HFF-Myc (cell line): ENCODE data around the gene OR10T2.
"Not testable (repeated sequence)": the region's sequence is repeated elsewhere in the genome, so short reads cannot be mapped to it uniquely, and the experiment has no call there.

ENCODE experiments used
- DNase-seq: peaks from one replicate; pipeline ENCODE4 v3.0.0-alpha.2; 2011; ENCODE audit warnings: low read depth; ENCODE audit errors: extremely low read depth
- H3K4me3 ChIP-seq: replicated peaks from 2 replicates; pipeline ENCODE4 v1.5.1; 2011; ENCODE audit warnings: low read depth, mild to moderate bottlenecking, control low read depth, low read length
- CTCF ChIP-seq: IDR thresholded peaks from 2 replicates; pipeline ENCODE4 v1.5.1; 2012; ENCODE audit warnings: mild to moderate bottlenecking, low read depth, low read length, control low read depth; ENCODE audit errors: missing control alignments

Gene OR10T2

GRCh38 chr1:158357441-158357840 is 41.8 kb downstream of the OR10T2 start:
- no peak for DNase-seq
- no peak overlapping the region for H3K4me3 ChIP-seq
- no peak for TF ChIP-seq CTCF

- no peak for DNase-seq
- H3K4me3 ChIP-seq, result no peak overlapping the region
- TF ChIP-seq CTCF, result no peak
Measured at GRCh38 chr1:158356616-158357015, 42.6 kb downstream of the OR10T2 start.

GRCh38 chr1:158355773-158356285 is 43.4 kb downstream of the OR10T2 start:
- DNase-seq, result no peak
- no peak overlapping the region for H3K4me3 ChIP-seq
- TF ChIP-seq CTCF, result no peak

GRCh38 chr1:158354255-158354654 is 45.0 kb downstream of the OR10T2 start:
- TF ChIP-seq CTCF, result no peak
- no peak for DNase-seq
- no peak overlapping the region for H3K4me3 ChIP-seq

GRCh38 chr1:158353303-158354075 is 45.8 kb downstream of the OR10T2 start, which contains the start of gene CD1E:
Gene CD1E, plus strand, starts transcription at chr1:158353894. Its CDS starts 95 bp downstream, at chr1:158353989.
- TF ChIP-seq CTCF, result no peak
- DNase-seq, result no peak
- no peak within 1 kb of the TSS for H3K4me3 ChIP-seq

GRCh38 chr1:158348946-158349345 is 50.3 kb downstream of the OR10T2 start:
- not testable (repeated sequence) for H3K4me3 ChIP-seq, DNase-seq
